Fibroblast of mammary gland (primary cell): ENCODE results near the gene KCND3.

Experiments
- DNase-seq: peaks from one replicate; pipeline ENCODE4 v3.0.0-alpha.2; 2010; ENCODE audit warnings: low read depth
- H3K4me3 ChIP-seq: 2 replicates; pipeline ENCODE4 v1.5.1; 2011; ENCODE audit warnings: low read depth, mild to moderate bottlenecking, low read length, moderate library complexity; ENCODE audit not compliant: control insufficient read depth
- TF ChIP-seq, protein P1 (sequence below): conservative IDR thresholded peaks from 2 replicates; pipeline ENCODE4 v1.5.1; 2011; ENCODE audit warnings: low read depth, low read length, inconsistent platforms; ENCODE audit not compliant: control insufficient read depth, insufficient read depth

Gene KCND3

DNA sequence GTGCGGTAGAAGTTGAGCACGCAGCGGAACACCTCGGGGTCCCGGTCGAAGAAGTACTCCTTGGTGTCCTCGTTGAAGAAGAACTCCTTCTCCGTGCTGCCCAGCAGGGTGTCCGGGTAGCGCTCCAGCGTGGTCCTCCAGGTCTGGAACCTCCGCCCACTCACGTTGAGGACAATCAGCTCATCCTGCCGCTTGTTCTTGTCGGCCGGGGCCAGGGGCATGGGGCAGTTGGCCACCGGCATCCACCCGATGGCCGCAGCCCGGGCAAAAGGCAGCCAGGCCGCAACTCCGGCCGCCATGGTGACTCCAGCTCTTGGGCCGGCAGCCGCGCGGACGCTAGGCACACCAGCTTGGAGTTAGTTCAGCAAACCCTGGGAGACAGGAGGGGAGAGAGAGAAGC lies 7.0 kb downstream of the KCND3 start:
- TF ChIP-seq, protein P1, sequence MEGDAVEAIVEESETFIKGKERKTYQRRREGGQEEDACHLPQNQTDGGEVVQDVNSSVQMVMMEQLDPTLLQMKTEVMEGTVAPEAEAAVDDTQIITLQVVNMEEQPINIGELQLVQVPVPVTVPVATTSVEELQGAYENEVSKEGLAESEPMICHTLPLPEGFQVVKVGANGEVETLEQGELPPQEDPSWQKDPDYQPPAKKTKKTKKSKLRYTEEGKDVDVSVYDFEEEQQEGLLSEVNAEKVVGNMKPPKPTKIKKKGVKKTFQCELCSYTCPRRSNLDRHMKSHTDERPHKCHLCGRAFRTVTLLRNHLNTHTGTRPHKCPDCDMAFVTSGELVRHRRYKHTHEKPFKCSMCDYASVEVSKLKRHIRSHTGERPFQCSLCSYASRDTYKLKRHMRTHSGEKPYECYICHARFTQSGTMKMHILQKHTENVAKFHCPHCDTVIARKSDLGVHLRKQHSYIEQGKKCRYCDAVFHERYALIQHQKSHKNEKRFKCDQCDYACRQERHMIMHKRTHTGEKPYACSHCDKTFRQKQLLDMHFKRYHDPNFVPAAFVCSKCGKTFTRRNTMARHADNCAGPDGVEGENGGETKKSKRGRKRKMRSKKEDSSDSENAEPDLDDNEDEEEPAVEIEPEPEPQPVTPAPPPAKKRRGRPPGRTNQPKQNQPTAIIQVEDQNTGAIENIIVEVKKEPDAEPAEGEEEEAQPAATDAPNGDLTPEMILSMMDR, result no peak

DNA sequence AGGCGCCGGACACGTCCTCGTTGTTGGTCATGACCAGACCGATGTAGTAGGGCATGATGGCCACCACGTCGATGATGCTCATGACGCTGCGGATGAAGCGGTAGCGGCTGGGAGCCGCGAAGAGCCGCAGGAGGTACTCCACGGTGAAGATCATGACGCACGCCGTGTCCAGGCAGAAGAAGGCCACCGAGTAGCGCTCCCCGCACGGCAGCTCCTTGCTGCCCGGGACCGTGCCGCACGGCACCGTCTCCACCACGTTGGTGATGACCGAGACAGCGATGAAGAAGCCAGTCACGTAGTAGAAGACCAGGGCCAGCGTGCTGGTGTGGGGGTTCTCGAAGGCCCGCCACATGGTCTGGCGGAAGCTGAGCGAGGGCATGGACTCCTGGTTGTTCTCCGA lies 7.6 kb downstream of the KCND3 start:
- DNase-seq, result no peak
- TF ChIP-seq, protein P1, result no peak
- no peak overlapping the region for H3K4me3 ChIP-seq

More for the DNA sequence above, 7.0 kb downstream of the KCND3 start:
- DNase-seq, result no peak
- H3K4me3 ChIP-seq, result no peak overlapping the region

DNA sequence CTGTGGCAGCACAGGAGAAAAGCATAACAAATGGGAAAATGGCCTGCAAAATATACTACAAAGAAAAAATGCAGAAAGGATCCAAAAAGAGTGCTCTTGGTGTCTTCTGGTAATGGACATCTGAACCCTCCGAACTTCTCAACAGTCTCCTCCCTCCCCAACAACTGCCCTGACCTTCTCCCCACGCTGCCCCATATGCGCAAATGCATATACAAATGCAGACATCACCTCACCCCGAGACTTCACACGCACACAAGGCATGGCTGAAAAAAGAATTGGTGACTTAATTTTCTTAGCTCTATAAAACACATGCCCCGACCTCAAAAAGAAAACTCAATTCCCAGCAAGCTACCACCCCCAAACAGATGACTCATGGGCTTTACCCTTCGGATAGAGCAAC lies 8.4 kb downstream of the KCND3 start:
- TF ChIP-seq, protein P1, result no peak
- no peak overlapping the region for H3K4me3 ChIP-seq
- no peak for DNase-seq

DNA sequence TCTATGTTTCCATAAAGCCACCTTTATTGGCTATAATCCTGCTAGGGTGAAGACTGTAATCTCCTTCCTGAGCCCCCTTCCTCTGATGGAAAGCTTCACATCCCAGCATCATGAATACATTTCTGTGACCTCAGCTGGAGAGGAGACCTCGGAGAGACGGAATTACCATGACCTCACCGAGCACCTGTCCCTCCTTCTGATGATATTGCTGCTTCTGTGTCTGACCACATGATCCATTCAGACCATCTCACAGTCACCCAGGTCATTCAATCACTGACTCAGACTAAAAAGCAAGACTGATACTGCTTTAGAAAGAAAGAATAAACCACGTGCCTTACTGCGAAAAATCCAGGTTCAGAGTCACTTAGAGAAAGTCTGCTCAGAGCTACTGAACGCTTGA lies 8.8 kb downstream of the KCND3 start:
- TF ChIP-seq, protein P1, result no peak
- DNase-seq, result no peak
- H3K4me3 ChIP-seq, result no peak overlapping the region

DNA sequence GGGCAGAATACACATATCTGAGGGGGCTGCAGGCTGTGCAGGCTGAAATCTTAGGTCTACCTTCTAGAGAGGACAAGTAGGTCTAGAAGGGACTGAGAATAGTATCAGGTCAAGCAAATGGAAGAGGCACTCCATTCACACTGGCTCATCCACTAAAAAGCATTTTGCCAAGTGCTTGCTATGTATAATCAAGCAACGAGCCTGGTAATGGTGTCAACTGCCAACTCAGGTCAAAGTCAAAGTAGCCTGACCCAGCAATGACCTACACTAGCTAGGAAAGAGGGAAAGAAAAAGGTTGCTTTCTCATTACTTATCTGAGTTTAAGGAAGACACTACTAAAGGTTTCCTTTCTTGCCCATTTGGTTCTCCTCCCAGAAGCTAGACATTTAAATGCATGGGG lies 10.8 kb downstream of the KCND3 start:
- TF ChIP-seq, protein P1, result no peak
- DNase-seq, result no peak
- no peak overlapping the region for H3K4me3 ChIP-seq

DNA sequence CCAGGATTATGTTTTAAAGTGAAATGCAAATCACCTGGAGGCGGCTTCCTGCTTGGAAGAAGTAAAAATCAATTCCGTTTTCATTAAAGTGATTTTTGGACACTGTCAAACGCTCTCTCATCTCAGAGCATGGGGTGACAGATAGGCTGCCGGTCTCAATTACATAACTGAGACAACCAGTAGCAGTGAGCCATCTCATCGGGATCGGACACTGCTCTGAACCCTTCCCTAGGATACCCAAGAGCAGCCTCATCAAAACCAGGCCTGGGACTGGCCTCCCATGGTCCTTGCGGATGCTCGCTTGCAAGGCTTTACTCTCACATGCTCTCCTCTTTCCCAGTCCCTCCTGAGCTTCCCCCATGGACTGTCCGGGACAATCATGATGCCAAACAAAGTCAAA lies 12.1 kb downstream of the KCND3 start:
- DNase-seq, result no peak
- no peak overlapping the region for H3K4me3 ChIP-seq
- TF ChIP-seq, protein P1, result no peak

DNA sequence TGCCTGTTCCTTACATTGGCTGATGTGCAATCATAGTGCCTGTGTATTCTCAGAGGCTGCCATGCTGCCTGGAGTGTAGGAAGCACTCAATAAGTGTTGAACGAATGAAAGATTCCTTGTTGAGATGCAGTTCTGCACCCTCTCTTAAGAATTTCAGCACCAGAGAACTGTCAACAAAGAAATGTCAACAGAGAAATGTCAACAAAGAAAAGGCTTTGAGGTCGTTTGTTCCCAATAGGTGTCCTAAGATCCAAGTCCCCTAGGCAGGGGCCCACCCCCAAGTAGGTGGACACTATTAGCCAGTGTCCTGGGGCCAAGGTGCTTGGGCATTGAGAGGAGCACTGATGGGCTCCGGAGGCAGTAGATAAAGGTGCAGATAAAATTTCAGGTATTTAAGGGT lies 12.6 kb downstream of the KCND3 start:
- no peak for DNase-seq
- no peak overlapping the region for H3K4me3 ChIP-seq
- TF ChIP-seq, protein P1, result no peak
